KMS-11 (cell line): Measurements from ENCODE around the gene TBATA.

Experiments
- H2AFZ ChIP-seq: fragments of 200-600 bp; sonication (generic); 2 replicates; pipeline ENCODE4 v1.6.1; 2016; ENCODE audit warnings: antibody characterized with exemption, mixed run types, low read depth
- H3K27ac ChIP-seq: fragments of 200-600 bp; sonication (generic); 2 replicates; pipeline ENCODE4 v1.6.1; 2016; ENCODE audit warnings: mild to moderate bottlenecking, mixed run types
- H3K27me3 ChIP-seq: fragments of 200-600 bp; sonication (generic); 2 replicates; pipeline ENCODE4 v1.6.1; 2017; ENCODE audit warnings: mild to moderate bottlenecking, low read depth, mixed run types, moderate library complexity; ENCODE audit not compliant: insufficient read depth
- H3K36me3 ChIP-seq: fragments of 200-600 bp; sonication (generic); 2 replicates; pipeline ENCODE4 v1.6.1; 2017; ENCODE audit warnings: mild to moderate bottlenecking, mixed run types; ENCODE audit not compliant: insufficient read depth
- H3K4me1 ChIP-seq: fragments of 200-600 bp; sonication (generic); 2 replicates; pipeline ENCODE4 v1.6.1; 2016; ENCODE audit warnings: mild to moderate bottlenecking, low read depth, mixed run types; ENCODE audit not compliant: poor library complexity, severe bottlenecking
- H3K4me2 ChIP-seq: fragments of 200-600 bp; sonication (generic); 2 replicates; pipeline ENCODE4 v1.7.0; 2016; ENCODE audit warnings: mild to moderate bottlenecking, mixed run types
- H3K4me3 ChIP-seq: fragments of 200-600 bp; sonication (generic); IDR thresholded peaks from 2 replicates; pipeline ENCODE4 v1.6.1; 2017; ENCODE audit warnings: low read depth, low read length, mixed read lengths; ENCODE audit not compliant: insufficient read depth
- H3K79me2 ChIP-seq: fragments of 200-600 bp; sonication (generic); 2 replicates; pipeline ENCODE4 v1.6.1; 2016; ENCODE audit warnings: low read depth, mixed run types; ENCODE audit not compliant: insufficient read depth
- H3K9ac ChIP-seq: fragments of 200-600 bp; sonication (generic); 2 replicates; pipeline ENCODE4 v1.6.1; 2016; ENCODE audit warnings: mild to moderate bottlenecking, mixed run types
- H4K20me1 ChIP-seq: fragments of 200-600 bp; sonication (generic); 2 replicates; pipeline ENCODE4 v1.6.1; 2016; ENCODE audit warnings: mild to moderate bottlenecking, mixed run types; ENCODE audit not compliant: insufficient read depth
- TF ChIP-seq, protein P1 (sequence below): fragments of 200-600 bp; sonication (generic); conservative IDR thresholded peaks from 2 replicates; pipeline ENCODE4 v1.6.1; 2017; ENCODE audit warnings: low read depth, mild to moderate bottlenecking, antibody characterized with exemption, low read length, moderate library complexity, mixed read lengths

TBATA gene

DNA sequence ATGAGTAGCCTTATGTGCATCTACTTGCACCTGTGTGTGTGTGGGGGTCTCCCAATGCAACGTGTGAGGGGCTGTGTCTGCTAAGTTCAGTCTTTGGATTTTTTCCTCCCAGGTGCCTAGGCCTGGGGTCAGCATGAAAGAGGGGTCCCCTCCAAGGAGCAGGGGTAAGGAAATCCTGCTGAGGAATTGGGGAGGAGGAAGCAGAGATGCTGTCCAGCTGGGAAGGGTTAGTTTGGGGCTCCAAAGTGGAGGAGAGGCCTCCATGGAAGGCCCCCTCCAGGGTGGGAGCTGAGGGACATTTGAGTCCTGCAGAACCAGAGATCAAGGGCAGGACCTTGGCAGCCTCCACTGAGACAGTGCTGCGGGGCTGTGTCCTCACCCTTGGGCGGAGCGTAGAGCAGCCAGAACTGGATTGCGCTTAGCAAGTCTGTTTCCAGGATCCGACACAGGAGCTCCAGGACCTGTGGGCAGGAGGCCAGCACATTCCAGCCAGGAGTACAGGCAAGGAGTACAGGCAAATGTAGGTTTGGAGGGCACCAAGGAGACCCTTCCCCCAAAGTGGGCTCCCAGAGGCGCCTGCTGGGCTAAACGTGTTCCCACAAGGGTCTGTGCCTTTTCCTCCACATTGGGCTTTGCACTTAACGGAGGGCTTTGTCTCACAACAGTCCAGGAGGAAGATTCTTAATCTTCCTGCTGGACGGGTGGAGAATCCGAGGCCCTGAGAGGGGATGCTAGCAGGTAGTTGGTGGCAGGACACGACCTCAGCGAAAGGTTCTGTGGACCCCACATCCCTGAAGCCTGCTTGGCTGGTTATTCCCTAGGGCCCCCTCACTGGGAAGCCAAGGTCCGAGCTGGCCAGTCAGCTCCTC is 10.1 kb downstream of the TBATA start:
- no peaks in the 10 kb centered on the region for H3K79me2 ChIP-seq
- no peak overlapping the region for H3K27ac ChIP-seq
- no peaks in the 10 kb centered on the region for H4K20me1 ChIP-seq
- no peaks in the 10 kb centered on the region for H3K4me1 ChIP-seq
- TF ChIP-seq, protein P1, sequence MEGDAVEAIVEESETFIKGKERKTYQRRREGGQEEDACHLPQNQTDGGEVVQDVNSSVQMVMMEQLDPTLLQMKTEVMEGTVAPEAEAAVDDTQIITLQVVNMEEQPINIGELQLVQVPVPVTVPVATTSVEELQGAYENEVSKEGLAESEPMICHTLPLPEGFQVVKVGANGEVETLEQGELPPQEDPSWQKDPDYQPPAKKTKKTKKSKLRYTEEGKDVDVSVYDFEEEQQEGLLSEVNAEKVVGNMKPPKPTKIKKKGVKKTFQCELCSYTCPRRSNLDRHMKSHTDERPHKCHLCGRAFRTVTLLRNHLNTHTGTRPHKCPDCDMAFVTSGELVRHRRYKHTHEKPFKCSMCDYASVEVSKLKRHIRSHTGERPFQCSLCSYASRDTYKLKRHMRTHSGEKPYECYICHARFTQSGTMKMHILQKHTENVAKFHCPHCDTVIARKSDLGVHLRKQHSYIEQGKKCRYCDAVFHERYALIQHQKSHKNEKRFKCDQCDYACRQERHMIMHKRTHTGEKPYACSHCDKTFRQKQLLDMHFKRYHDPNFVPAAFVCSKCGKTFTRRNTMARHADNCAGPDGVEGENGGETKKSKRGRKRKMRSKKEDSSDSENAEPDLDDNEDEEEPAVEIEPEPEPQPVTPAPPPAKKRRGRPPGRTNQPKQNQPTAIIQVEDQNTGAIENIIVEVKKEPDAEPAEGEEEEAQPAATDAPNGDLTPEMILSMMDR, result no peak
- no peak overlapping the region for H3K9ac ChIP-seq
- H3K27me3 ChIP-seq, result no peaks in the 10 kb centered on the region; the same call in 1 of the 2 replicates
- no peak overlapping the region for H3K4me3 ChIP-seq
- H3K4me2 ChIP-seq, result no peak overlapping the region
- no peaks in the 10 kb centered on the region for H3K36me3 ChIP-seq
- H2AFZ ChIP-seq, result no peak overlapping the region

DNA sequence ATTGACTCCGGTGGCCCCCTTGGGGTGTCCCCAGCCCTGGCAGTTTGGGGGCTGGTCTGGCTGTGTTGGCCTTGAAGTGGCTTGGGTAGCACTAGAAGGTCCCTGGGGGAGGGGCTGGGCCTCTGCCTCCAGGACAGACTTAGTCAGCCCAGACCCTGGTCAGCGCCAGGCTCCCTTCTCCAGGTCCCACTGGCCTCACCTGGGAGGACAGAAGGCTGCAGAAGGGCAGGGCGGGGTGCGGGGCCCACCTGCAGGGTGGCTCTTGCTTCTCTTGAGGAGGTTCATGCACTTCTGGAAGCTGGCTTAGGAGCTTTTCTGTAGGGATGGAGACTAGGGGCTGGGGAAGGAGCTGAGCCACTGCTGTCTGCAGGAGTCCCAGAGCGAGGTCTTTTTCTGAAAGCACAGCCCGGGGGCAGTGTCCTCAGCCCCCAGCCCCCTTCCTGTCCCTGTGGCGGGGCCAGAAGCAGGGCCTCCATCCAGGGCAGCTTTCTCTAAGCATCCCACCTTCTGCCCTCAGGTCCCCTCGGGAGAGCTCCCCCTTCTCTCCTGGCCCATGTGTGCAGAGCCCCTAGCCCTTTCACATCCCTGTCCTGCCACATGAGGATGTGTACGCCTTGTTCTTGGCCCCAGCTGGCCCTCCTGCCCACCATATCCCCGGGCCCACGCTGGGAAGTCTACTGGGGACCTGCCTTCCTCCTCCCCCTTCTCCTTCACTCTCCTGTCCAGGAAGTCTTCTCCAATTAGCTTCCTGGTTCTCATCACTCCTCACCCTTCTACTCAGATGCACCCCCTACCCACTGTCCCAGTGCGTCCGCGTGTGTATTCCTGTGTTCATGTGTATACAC is 11.0 kb downstream of the TBATA start:
- Histone ChIP-seq H4K20me1 (no peaks in the 10 kb centered on the region), H3K27ac (no peak overlapping the region), H3K4me3 (no peak overlapping the region), H3K27me3 (no peaks in the 10 kb centered on the region; the same call in 1 of the 2 replicates), H3K36me3 (no peaks in the 10 kb centered on the region), H3K9ac (no peak overlapping the region), H3K4me1 (no peaks in the 10 kb centered on the region), H3K4me2 (no peak overlapping the region), H2AFZ (no peak overlapping the region), H3K79me2 (no peaks in the 10 kb centered on the region)
- TF ChIP-seq, protein P1, result no peak

DNA sequence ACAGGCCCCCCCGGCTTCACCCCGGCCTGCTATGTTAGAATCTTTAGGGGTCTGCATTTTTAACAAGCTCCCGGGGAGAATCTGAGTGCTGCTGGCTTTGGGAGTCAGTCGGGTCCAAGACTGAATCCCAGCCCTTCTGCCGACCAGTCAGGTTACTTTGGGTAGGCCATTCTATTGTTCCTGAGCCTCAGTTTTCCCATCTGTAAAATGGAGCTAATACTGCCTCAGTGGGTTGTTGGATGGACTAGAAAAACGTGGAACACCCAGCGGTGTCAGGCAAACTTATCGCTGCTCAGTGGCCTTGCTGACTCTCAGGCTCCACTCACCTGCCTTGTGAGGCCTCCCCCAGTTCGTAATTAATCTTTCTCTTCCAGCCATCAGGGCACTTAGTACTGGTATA is 11.7 kb downstream of the TBATA start:
- Histone ChIP-seq H3K36me3 (no peaks in the 10 kb centered on the region), H2AFZ (no peak overlapping the region), H3K4me3 (no peak overlapping the region), H3K27me3 (no peaks in the 10 kb centered on the region; the same call in 1 of the 2 replicates), H4K20me1 (no peaks in the 10 kb centered on the region), H3K9ac (no peak overlapping the region), H3K27ac (no peak overlapping the region), H3K4me2 (no peak overlapping the region), H3K79me2 (no peaks in the 10 kb centered on the region), H3K4me1 (no peaks in the 10 kb centered on the region)
- TF ChIP-seq, protein P1, result no peak

DNA sequence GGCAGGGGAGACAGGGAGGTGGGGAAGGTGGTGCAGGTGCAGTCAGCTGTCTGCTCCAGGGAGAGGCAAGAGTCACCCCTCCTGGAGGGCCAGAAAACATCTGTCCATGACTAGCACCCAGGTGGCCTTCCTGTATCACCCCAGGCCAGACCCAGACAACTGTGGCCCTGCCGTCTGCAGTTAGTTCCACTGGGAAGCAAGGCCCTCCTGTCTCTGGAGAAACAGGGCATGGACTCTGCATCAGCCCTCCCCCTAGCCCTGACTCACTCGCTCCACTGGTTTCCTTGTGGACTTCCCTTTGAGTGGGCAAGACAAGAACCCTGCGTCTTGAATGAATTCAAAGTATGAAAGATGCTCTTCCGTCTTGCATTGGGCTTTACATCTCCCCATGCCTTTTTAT is 12.6 kb downstream of the TBATA start:
- Histone ChIP-seq H3K36me3 (no peaks in the 10 kb centered on the region), H3K4me2 (no peak overlapping the region), H3K4me1 (no peaks in the 10 kb centered on the region), H3K9ac (no peak overlapping the region), H3K79me2 (no peaks in the 10 kb centered on the region), H3K27ac (no peak overlapping the region), H4K20me1 (no peaks in the 10 kb centered on the region), H2AFZ (no peak overlapping the region), H3K4me3 (no peak overlapping the region), H3K27me3 (no peaks in the 10 kb centered on the region; the same call in 1 of the 2 replicates)
- TF ChIP-seq, protein P1, result no peak
